ENCODE data around the gene YDJC. TPM values are rescaled to one million over a fixed set of nuclear protein-coding genes. Genes with fewer than 3 reads are reported as not detected.

Gene YDJC
- total RNA-seq, 1 donor: 25.0 TPM

GRCh38 chr22:21624880-21625791 is 4.7 kb downstream of the YDJC start:
- Histone ChIP-seq H3K27me3 (ENCODE audit: insufficient read depth, low read length) (no peaks in the 10 kb centered on the region), H3K9me3 (ENCODE audit: low read depth, low read length) (no peaks in the 10 kb centered on the region), H2AFZ (ENCODE audit: low read length) (no peak overlapping the region), H3K36me3 (ENCODE audit: insufficient read depth, low read length) (peaks cover 26% of the 10 kb centered on the region), H3K79me2 (ENCODE audit: insufficient read depth, low read length) (peaks cover 76% of the 10 kb centered on the region), H3K4me1 (ENCODE audit: insufficient read depth, low read length) (peaks cover 9% of the 10 kb centered on the region), H3K4me2 (ENCODE audit: insufficient read depth, low read length) (no peak overlapping the region), H3K4me3 (ENCODE audit: insufficient read depth, low read length) (no peak overlapping the region), H4K20me1 (ENCODE audit: insufficient read depth, low read length) (peaks cover 62% of the 10 kb centered on the region), H3K27ac (ENCODE audit: low read depth, low read length) (no peak overlapping the region)
- TF ChIP-seq, protein P1, sequence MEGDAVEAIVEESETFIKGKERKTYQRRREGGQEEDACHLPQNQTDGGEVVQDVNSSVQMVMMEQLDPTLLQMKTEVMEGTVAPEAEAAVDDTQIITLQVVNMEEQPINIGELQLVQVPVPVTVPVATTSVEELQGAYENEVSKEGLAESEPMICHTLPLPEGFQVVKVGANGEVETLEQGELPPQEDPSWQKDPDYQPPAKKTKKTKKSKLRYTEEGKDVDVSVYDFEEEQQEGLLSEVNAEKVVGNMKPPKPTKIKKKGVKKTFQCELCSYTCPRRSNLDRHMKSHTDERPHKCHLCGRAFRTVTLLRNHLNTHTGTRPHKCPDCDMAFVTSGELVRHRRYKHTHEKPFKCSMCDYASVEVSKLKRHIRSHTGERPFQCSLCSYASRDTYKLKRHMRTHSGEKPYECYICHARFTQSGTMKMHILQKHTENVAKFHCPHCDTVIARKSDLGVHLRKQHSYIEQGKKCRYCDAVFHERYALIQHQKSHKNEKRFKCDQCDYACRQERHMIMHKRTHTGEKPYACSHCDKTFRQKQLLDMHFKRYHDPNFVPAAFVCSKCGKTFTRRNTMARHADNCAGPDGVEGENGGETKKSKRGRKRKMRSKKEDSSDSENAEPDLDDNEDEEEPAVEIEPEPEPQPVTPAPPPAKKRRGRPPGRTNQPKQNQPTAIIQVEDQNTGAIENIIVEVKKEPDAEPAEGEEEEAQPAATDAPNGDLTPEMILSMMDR (IDR thresholded peaks at IDR 0.05; ENCODE audit: extremely low read depth, low read depth, low read length): no peak
- DNase-seq (ENCODE audit: insufficient read length, low spot score, missing footprints): peak; percentile 73

DNA sequence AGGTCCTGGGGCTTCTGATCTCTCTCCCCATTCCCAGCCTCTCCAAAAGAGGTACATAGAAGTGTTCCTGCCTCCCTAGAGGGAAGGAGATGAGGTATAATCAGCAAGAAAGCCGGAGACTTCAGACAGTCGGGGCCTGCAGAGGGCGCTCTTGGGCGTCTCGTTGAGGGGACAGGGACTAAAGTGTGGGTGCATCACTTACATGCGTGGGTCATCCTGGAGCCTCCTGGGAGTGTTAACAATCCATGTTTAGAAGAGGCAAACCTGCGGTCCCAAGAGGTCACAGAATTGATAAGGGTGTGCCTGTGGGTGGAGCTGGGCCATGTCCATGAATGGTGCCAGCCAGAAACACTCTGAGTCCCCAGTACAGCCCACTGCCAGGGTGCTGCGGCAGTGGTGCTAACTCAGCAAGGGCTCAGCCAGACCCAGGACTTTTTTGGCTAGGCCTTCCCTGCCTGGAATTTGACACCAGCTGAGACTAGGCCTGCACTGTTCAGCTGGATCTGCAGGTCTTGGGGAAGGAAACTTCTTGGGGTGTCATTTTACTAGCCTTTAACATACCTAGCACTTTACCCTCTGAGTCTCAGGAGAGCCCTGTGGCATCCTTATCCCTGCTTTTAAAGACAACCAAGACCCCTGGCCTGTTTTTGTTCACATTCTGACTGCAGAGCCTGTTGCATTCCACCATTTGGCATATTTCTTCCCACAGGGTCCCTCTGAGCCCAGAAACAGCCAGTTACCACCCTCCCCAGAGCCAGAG is 5.5 kb downstream of the YDJC start:
- peak; percentile 84 for DNase-seq (ENCODE audit: insufficient read length, low spot score, missing footprints)
- Histone ChIP-seq H3K4me1 (ENCODE audit: insufficient read depth, low read length) (peaks cover 9% of the 10 kb centered on the region), H2AFZ (ENCODE audit: low read length) (no peak overlapping the region), H3K27me3 (ENCODE audit: insufficient read depth, low read length) (no peaks in the 10 kb centered on the region), H3K4me3 (ENCODE audit: insufficient read depth, low read length) (no peak overlapping the region), H3K4me2 (ENCODE audit: insufficient read depth, low read length) (no peak overlapping the region), H4K20me1 (ENCODE audit: insufficient read depth, low read length) (peaks cover 70% of the 10 kb centered on the region), H3K27ac (ENCODE audit: low read depth, low read length) (peak overlapping the region; percentile 37), H3K79me2 (ENCODE audit: insufficient read depth, low read length) (peaks cover 80% of the 10 kb centered on the region), H3K9me3 (ENCODE audit: low read depth, low read length) (no peaks in the 10 kb centered on the region), H3K36me3 (ENCODE audit: insufficient read depth, low read length) (peaks cover 26% of the 10 kb centered on the region)
- TF ChIP-seq, protein P1 (IDR thresholded peaks at IDR 0.05; ENCODE audit: extremely low read depth, low read depth, low read length): peak; percentile 61

DNA sequence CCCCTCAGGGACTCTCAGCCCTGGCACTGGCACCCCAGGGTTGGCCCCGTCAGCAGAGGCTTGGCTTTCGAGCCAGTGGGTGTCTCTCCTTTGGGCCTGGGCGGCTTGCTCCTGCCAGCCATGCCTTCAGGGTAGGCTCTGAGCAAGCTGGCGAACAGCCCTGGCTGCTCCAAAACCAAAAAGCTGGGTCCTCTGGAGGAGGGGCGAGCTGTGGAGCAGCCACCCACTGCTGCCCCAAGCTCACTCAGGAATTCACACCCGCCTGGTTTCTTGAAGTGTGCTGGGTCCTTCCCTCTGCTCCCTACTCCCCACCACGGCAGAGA is 6.2 kb downstream of the YDJC start:
- no peak overlapping the region for H3K4me2 ChIP-seq (ENCODE audit: insufficient read depth, low read length)
- H3K4me1 ChIP-seq (ENCODE audit: insufficient read depth, low read length): peaks cover 5% of the 10 kb centered on the region
- no peaks in the 10 kb centered on the region for H3K27me3 ChIP-seq (ENCODE audit: insufficient read depth, low read length)
- no peak overlapping the region for H2AFZ ChIP-seq (ENCODE audit: low read length)
- no peaks in the 10 kb centered on the region for H3K9me3 ChIP-seq (ENCODE audit: low read depth, low read length)
- H3K4me3 ChIP-seq (ENCODE audit: insufficient read depth, low read length): no peak overlapping the region
- H3K27ac ChIP-seq (ENCODE audit: low read depth, low read length): peak overlapping the region; percentile 37
- TF ChIP-seq, protein P1 (IDR thresholded peaks at IDR 0.05; ENCODE audit: extremely low read depth, low read depth, low read length): no peak
- H4K20me1 ChIP-seq (ENCODE audit: insufficient read depth, low read length): peaks cover 71% of the 10 kb centered on the region
- peaks cover 26% of the 10 kb centered on the region for H3K36me3 ChIP-seq (ENCODE audit: insufficient read depth, low read length)
- H3K79me2 ChIP-seq (ENCODE audit: insufficient read depth, low read length): peaks cover 80% of the 10 kb centered on the region
- DNase-seq (ENCODE audit: insufficient read length, low spot score, missing footprints): no peak
